IMR-90 (cell line): ENCODE data around the gene AMZ1. TPM values are rescaled to one million over a fixed set of nuclear protein-coding genes. Genes with fewer than 3 reads are reported as not detected.

Experiments
- ATAC-seq: fragments of 200-7000 bp; cut with Tn5 transposase; 2 replicates; pipeline ENCODE4 v1.9.1; 2020; ENCODE audit warnings: low read depth, mild to moderate bottlenecking, moderate library complexity
- BruUV-seq: library from RNA; stranded (reverse); fragments of 400-500 nt; replicated peaks from 2 replicates; lab custom pipeline; 2021; lab: Mats Ljungman, UMichigan
- CTCF ChIA-PET: fragments of 300-600 bp; formaldehyde crosslinking; extraction: SDS; loops from one replicate; lab custom pipeline; 2021; ENCODE audit warnings: antibody characterized with exemption; lab: Yijun Ruan, JAX
- POLR2A ChIA-PET: fragments of 300-600 bp; sonication (Branson Sonifier 250); formaldehyde crosslinking; loops from one replicate; lab custom pipeline; 2022; ENCODE audit warnings: antibody characterized with exemption; ENCODE audit not compliant: unreplicated experiment; lab: Charles Lee
- DNase-seq: peaks from one replicate; pipeline ENCODE4 v3.0.0; 2013
- H2AFZ ChIP-seq: replicated peaks from 2 replicates; pipeline ENCODE3; 2013; ENCODE audit warnings: low read length, mild to moderate bottlenecking; ENCODE audit not compliant: poor library complexity
- H2AK5ac ChIP-seq: 2 replicates; pipeline ENCODE4 v1.6.1; 2013; ENCODE audit warnings: low read depth, low read length, inconsistent platforms
- H2AK9ac ChIP-seq: replicated peaks from 2 replicates; pipeline ENCODE3; 2013; ENCODE audit warnings: mild to moderate bottlenecking, low read depth, low read length, moderate library complexity; ENCODE audit not compliant: poor library complexity
- H2BK120ac ChIP-seq: 2 replicates; pipeline ENCODE4 v1.6.1; 2013; ENCODE audit warnings: low read depth, low read length, inconsistent platforms
- H2BK15ac ChIP-seq: 3 replicates; pipeline ENCODE4 v1.6.1; 2013; ENCODE audit warnings: low read depth, low read length, inconsistent platforms
- H2BK20ac ChIP-seq: 2 replicates; pipeline ENCODE4 v1.6.1; 2013; ENCODE audit warnings: low read depth, mild to moderate bottlenecking, inconsistent platforms, low read length, moderate library complexity
- H2BK5ac ChIP-seq: 2 replicates; pipeline ENCODE4 v1.6.1; 2013; ENCODE audit warnings: mild to moderate bottlenecking, low read depth, low read length, inconsistent platforms; ENCODE audit not compliant: poor library complexity, severe bottlenecking
- H3K14ac ChIP-seq: replicated peaks from 2 replicates; pipeline ENCODE4 v1.6.1; 2013; ENCODE audit warnings: low read depth, low read length, inconsistent platforms
- H3K18ac ChIP-seq: 2 replicates; pipeline ENCODE4 v1.6.1; 2013; ENCODE audit warnings: low read depth, low read length, control low read depth
- H3K23ac ChIP-seq: 2 replicates; pipeline ENCODE4 v1.6.1; 2013; ENCODE audit warnings: low read depth, low read length, inconsistent platforms
- H3K27ac ChIP-seq: 2 replicates; pipeline ENCODE4 v1.5.1; 2013; ENCODE audit warnings: mild to moderate bottlenecking, control low read depth, low read length; ENCODE audit not compliant: insufficient read depth
- H3K27me3 ChIP-seq: 2 replicates; pipeline ENCODE4 v1.6.1; 2013; ENCODE audit warnings: low read length; ENCODE audit not compliant: control insufficient read depth, insufficient read depth
- H3K36me3 ChIP-seq: 2 replicates; pipeline ENCODE4 v1.6.1; 2013; ENCODE audit warnings: low read length, mixed read lengths; ENCODE audit not compliant: control insufficient read depth, insufficient read depth
- H3K4ac ChIP-seq: 2 replicates; pipeline ENCODE4 v1.6.1; 2013; ENCODE audit warnings: low read depth, low read length, inconsistent platforms
- H3K4me1 ChIP-seq: 2 replicates; pipeline ENCODE4 v1.6.1; 2013; ENCODE audit warnings: low read length, mixed read lengths; ENCODE audit not compliant: control insufficient read depth, insufficient read depth
- H3K4me2 ChIP-seq: 2 replicates; pipeline ENCODE4 v1.6.1; 2013; ENCODE audit warnings: low read depth, mild to moderate bottlenecking, control low read depth, low read length, moderate library complexity
- H3K4me3 ChIP-seq: 2 replicates; pipeline ENCODE4 v1.5.1; 2013; ENCODE audit warnings: low read depth, mild to moderate bottlenecking, control low read depth, low read length, moderate library complexity; ENCODE audit not compliant: insufficient read depth
- H3K56ac ChIP-seq: 2 replicates; pipeline ENCODE4 v1.6.1; 2013; ENCODE audit warnings: low read length, inconsistent platforms; ENCODE audit not compliant: insufficient read depth; ENCODE audit errors: extremely low read depth
- H3K79me1 ChIP-seq, 2 experiments: 2 replicates each; pipeline ENCODE4 v1.6.1; 2013; ENCODE audit warnings: low read length in 2 of 2, inconsistent platforms in 1 of 2, low read depth in 1 of 2
- H3K9ac ChIP-seq: 2 replicates; pipeline ENCODE4 v1.6.1; 2013; ENCODE audit warnings: low read depth, low read length, control low read depth
- H3K9me1 ChIP-seq: 2 replicates; pipeline ENCODE4 v1.6.1; 2013; ENCODE audit warnings: low read length, inconsistent platforms; ENCODE audit not compliant: insufficient read depth
- H3K9me3 ChIP-seq: 2 replicates; pipeline ENCODE4 v1.6.1; 2013; ENCODE audit warnings: low read length; ENCODE audit not compliant: control insufficient read depth, insufficient read depth
- H4K20me1 ChIP-seq: 2 replicates; pipeline ENCODE4 v1.6.1; 2013; ENCODE audit warnings: low read length, inconsistent platforms; ENCODE audit not compliant: insufficient read depth
- H4K5ac ChIP-seq: 2 replicates; pipeline ENCODE4 v1.6.1; 2013; ENCODE audit warnings: mild to moderate bottlenecking, low read depth, low read length, control low read depth
- H4K8ac ChIP-seq, 2 experiments: 2 replicates each; pipeline ENCODE4 v1.6.1; 2013; ENCODE audit warnings: low read depth in 2 of 2, low read length in 2 of 2, control low read depth in 1 of 2, inconsistent platforms in 1 of 2
- H4K91ac ChIP-seq: 2 replicates; pipeline ENCODE4 v1.6.1; 2013; ENCODE audit warnings: low read depth, low read length, inconsistent platforms; ENCODE audit not compliant: insufficient read depth
- MXI1 ChIP-seq: IDR thresholded peaks from 2 replicates; pipeline ENCODE4 v1.6.1; 2012; ENCODE audit warnings: low read depth, mild to moderate bottlenecking, low read length, moderate library complexity, borderline replicate concordance
- POLR2A ChIP-seq: IDR thresholded peaks from 2 replicates; pipeline ENCODE4 v1.6.1; 2012; ENCODE audit warnings: mild to moderate bottlenecking, low read depth, low read length
- RAD21 ChIP-seq: IDR thresholded peaks from 2 replicates; pipeline ENCODE4 v1.6.1; 2012; ENCODE audit warnings: low read length, improper control_type of control experiment
- RCOR1 ChIP-seq: IDR thresholded peaks from 2 replicates; pipeline ENCODE4 v1.6.1; 2012; ENCODE audit warnings: mild to moderate bottlenecking, low read length, improper control_type of control experiment; ENCODE audit not compliant: insufficient replicate concordance
- WGBS, 2 experiments: methylation state at CpG; one replicate each; pipeline versions ENCODE4 v1.1.5 to v1.1.7; 2013; ENCODE audit warnings: missing lambda C conversion rate in 2 of 2; ENCODE audit not compliant: insufficient read length in 1 of 2; ENCODE audit errors: extremely low coverage in 2 of 2; 5-methylcytosine and 5-hydroxymethylcytosine counted together
- dilution Hi-C: fragments of 300-500 bp; cut with HindIII; formaldehyde crosslinking; loops from one replicate; pipeline ENCODE4 v1.14.3; 2018; ENCODE audit warnings: low sequenced_read_pairs; ENCODE audit not compliant: unreplicated experiment
- in situ Hi-C: fragments of 300-500 bp; cut with MboI; formaldehyde crosslinking; loops from 3 replicates; pipeline ENCODE4 v1.14.3; 2019; ENCODE audit warnings: low sequenced_read_pairs, inconsistent platforms, mixed read lengths
- intact Hi-C: fragments of 100-400 bp; cut with micrococcal nuclease; formaldehyde crosslinking; loops from 2 replicates; pipeline ENCODE4 v1.10.0; 2022
- polyA plus RNA-seq, 3 experiments: library from polyadenylated mRNA; depleted of rRNA; stranded (reverse); fragments of >200 nt; gene quantifications; 2 replicates each; pipeline ENCODE4 v1.2.3, GENCODE V29; 2012; ENCODE audit warnings: low replicate concordance in 1 of 3
- total RNA-seq: library from RNA; depleted of rRNA; stranded (reverse); fragments of >200 nt; gene quantifications from 2 replicates; pipeline ENCODE4 v1.2.3, GENCODE V29; 2012
- TF ChIP-seq, protein P1 (sequence below): fragments of 150-350 bp; IDR thresholded peaks from 2 replicates; pipeline ENCODE4 v1.6.1; 2017; ENCODE audit warnings: mild to moderate bottlenecking, antibody characterized with exemption, low read length, low read depth

The AMZ1 gene
- total and polyA plus RNA-seq, 2 of the 4 experiments (the other 2 are of a cell fraction) = 0.54 to 1.6 TPM

DNA sequence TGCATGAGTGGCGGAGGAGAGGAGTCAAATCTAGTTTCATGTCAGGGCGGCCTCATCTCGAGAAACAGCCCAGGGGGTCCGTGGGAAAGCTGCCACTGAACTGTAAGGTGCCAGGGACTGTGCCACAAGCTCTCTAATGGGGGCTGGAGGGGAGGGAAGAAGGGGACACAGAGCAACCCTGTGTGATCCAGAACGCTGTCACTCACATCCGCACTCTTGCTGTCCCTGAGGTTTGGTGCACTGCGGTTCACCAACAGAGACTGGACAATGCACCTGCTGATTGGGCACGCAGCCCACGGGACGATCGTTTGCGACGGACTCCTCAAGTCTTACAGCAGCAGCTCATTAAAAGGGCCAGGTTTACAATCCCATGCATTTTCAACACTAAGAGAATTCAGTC is 47.7 kb downstream of the AMZ1 start (continued):
- TF ChIP-seq, protein P1, sequence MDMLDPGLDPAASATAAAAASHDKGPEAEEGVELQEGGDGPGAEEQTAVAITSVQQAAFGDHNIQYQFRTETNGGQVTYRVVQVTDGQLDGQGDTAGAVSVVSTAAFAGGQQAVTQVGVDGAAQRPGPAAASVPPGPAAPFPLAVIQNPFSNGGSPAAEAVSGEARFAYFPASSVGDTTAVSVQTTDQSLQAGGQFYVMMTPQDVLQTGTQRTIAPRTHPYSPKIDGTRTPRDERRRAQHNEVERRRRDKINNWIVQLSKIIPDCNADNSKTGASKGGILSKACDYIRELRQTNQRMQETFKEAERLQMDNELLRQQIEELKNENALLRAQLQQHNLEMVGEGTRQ = no peak
- no peak for TF ChIP-seq RCOR1

DNA sequence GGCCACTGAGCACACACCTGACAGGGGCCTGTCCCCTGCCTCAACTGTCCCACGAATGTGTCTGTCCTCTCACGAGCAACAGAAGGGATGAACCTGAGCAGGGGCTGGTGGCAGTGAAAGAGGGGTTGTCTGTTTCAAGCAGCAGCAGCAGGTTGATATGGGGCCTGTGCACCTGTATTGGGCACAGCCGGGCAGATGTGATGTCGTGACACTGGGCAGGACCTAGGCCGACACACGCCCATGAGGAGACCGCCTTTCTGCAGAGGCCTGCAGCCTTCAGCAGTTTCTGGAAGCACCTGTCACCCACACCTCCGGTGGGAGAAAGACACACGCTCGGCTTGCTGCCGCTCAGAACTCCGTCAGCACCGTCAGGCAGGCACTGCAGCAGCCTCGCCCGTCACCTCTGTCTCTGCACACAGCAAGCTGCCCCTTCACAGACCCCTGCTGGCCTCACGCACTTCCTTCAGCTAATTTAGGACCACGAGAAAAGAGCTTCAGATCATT is 48.5 kb downstream of the AMZ1 start:
- Histone ChIP-seq H4K5ac (no peak overlapping the region), H4K91ac (no peak overlapping the region), H4K8ac (no peak overlapping the region), H2BK15ac (no peak overlapping the region), H3K56ac (no peak overlapping the region), H3K27me3 (no peaks in the 10 kb centered on the region), H3K14ac (no peak overlapping the region), H2BK5ac (no peak overlapping the region), H2AK9ac (no peak overlapping the region), H3K9ac (no peak overlapping the region), H3K23ac (no peak overlapping the region; the same call in 1 of the 2 replicates), H3K27ac (no peak overlapping the region), H2BK120ac (no peak overlapping the region), H3K79me1 (peaks cover 50 to 83% of the 10 kb centered on the region in 2 experiments), H3K4me2 (no peak overlapping the region), H3K9me1 (peaks cover 8% of the 10 kb centered on the region), H3K9me3 (no peaks in the 10 kb centered on the region), H4K20me1 (peaks cover 18% of the 10 kb centered on the region), H3K4me1 (peaks cover 5% of the 10 kb centered on the region; the same call in 1 of the 2 replicates), H2AK5ac (no peak overlapping the region), H3K36me3 (peaks cover 8% of the 10 kb centered on the region; the same call in 1 of the 2 replicates), H3K4ac (no peak overlapping the region), H2BK20ac (no peak overlapping the region), H3K18ac (no peak overlapping the region), H3K4me3 (no peak overlapping the region), H2AFZ (no peak overlapping the region)
- WGBS, 2 experiments = 96% methylated on average over 14 of the region's 17 CpGs; no CpG with 5 or more reads in 1 of the 2 experiments
- in situ Hi-C loops = no loop called here
- no peak for TF ChIP-seq RCOR1
- TF ChIP-seq MXI1 = no peak
- no peak for TF ChIP-seq RAD21
- no peak for TF ChIP-seq POLR2A
- ChIA-PET CTCF (no interaction called here), POLR2A (no interaction called here)
- dilution Hi-C loops = no loop called here
- BruUV-seq = no TSS peak
- no peak for DNase-seq
- intact Hi-C loops = no loop called here
- no peak for ATAC-seq
